ENCODE measurements around the gene CRHBP. TPM values are rescaled to one million over a fixed set of nuclear protein-coding genes. Genes with fewer than 3 reads are reported as not detected.

CRHBP gene
- total RNA-seq, 2 donors from 2014 or later: 0.26 to 0.66 TPM

DNA sequence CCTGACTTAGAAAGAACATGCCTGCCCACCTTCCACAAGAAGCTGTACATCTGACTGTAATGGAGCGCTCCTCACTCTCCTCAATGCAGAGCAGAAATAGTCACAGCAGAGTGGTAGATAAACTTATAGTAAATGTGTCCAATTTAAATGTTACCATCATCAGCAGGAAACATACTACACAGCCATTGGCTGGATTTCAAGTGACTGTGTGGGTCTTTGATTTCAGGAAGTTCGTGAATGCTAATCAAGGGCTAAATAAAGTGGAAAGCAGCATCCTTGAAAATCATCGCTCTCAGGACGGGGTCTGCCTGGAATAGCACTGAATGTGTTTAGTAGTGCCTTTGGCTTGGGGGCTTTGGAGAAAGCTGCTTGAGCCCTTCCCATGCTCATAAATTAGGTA is 32.4 kb upstream of the CRHBP start:
- 62 to 73% methylated on average over 4 of the region's 4 CpGs for WGBS, 2 donors
- H3K4me3 ChIP-seq: no peak overlapping the region
- no peaks in the 10 kb centered on the region for H3K9me3 ChIP-seq
- ATAC-seq (no peak), DNase-seq (no peak)
- intact Hi-C loops (cut with DNase I): no loop called here
- H3K27ac ChIP-seq: no peak overlapping the region
- no peaks in the 10 kb centered on the region for H3K4me1 ChIP-seq
- H3K27me3 ChIP-seq: no peaks in the 10 kb centered on the region
- no peaks in the 10 kb centered on the region for H3K36me3 ChIP-seq (replicated peaks in 1 of 2; ENCODE audit: insufficient read depth in 1 of 2, low read depth in 2 of 2)
- TF ChIP-seq POLR2A (IDR thresholded peaks at IDR 0.05): no peak
- TF ChIP-seq, protein P1, sequence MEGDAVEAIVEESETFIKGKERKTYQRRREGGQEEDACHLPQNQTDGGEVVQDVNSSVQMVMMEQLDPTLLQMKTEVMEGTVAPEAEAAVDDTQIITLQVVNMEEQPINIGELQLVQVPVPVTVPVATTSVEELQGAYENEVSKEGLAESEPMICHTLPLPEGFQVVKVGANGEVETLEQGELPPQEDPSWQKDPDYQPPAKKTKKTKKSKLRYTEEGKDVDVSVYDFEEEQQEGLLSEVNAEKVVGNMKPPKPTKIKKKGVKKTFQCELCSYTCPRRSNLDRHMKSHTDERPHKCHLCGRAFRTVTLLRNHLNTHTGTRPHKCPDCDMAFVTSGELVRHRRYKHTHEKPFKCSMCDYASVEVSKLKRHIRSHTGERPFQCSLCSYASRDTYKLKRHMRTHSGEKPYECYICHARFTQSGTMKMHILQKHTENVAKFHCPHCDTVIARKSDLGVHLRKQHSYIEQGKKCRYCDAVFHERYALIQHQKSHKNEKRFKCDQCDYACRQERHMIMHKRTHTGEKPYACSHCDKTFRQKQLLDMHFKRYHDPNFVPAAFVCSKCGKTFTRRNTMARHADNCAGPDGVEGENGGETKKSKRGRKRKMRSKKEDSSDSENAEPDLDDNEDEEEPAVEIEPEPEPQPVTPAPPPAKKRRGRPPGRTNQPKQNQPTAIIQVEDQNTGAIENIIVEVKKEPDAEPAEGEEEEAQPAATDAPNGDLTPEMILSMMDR (IDR thresholded peaks at IDR 0.05): no peak

DNA sequence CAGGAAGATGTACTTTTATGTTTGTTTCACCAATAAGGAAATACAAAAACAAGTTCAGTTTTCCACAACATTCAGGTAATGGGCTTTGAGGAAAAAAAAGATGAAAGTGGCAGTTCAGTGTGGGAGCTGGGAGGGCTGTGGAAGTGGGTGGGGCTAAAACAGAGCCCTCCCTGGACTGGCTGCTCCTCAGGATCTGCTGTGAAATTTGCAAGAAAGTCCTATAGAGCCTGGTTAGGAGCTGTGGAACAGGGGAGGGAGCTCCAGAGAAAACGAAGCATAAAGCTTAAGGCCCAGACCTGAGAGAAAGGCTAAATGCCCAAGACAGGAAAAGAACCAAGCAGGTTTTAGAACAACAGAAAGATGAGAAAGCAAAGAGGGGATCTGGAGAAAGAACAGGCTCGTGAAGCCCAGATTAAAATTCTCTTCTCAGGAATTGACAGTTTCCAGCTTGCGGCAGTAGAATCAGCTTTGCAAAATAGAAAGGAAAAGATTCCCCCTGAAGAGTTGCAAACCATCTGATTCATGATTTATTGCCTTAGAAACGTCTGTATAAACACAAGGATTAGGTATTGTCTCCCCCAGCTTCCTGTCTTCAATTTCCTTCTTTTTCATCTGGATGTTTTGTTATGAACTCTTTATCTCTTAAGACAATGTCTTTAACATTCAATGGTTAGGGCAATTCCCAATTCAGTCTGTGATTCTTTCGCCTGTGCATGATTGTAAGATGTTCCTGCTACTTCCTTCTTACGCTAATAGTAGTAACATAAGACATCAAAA is 26.3 kb upstream of the CRHBP start:
- DNase-seq: no peak
- Histone ChIP-seq H3K36me3 (replicated peaks in 1 of 2; ENCODE audit: insufficient read depth in 1 of 2, low read depth in 2 of 2) (no peaks in the 10 kb centered on the region), H3K4me3 (no peak overlapping the region), H3K4me1 (no peaks in the 10 kb centered on the region), H3K27ac (no peak overlapping the region), H3K9me3 (no peaks in the 10 kb centered on the region), H3K27me3 (no peaks in the 10 kb centered on the region)
- WGBS, 2 donors: 57 to 58% methylated on average over 6 of the region's 6 CpGs
- TF ChIP-seq, protein P1 (IDR thresholded peaks at IDR 0.05): no peak
- TF ChIP-seq POLR2A (IDR thresholded peaks at IDR 0.05): no peak
- intact Hi-C loops (cut with DNase I): no loop called here
- no peak for ATAC-seq

DNA sequence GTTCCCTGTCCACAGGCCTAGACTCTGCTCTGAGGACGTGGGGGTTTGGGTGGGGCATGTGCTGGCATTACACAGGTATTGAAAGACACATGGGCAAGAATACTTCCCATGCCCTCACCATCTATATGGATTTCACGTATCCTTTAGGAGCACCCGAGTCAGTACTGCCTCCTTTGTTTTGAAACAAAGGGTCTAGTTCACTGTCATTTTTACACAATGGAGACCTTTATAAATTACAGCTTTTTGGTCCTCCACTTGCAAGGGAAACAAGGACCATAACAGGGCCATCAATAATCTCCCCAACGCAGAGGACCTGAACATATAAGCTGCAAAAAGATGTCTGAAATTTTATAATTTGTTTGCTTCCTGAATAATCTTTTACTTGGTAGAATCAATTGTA is 24.9 kb upstream of the CRHBP start:
- intact Hi-C loops (cut with DNase I): no loop called here
- Histone ChIP-seq H3K4me3 (no peak overlapping the region), H3K9me3 (no peaks in the 10 kb centered on the region), H3K27me3 (no peaks in the 10 kb centered on the region), H3K36me3 (replicated peaks in 1 of 2; ENCODE audit: insufficient read depth in 1 of 2, low read depth in 2 of 2) (no peaks in the 10 kb centered on the region), H3K4me1 (no peaks in the 10 kb centered on the region), H3K27ac (no peak overlapping the region)
- WGBS, 2 donors: 64 to 69% methylated on average over 4 of the region's 4 CpGs
- no peak for DNase-seq
- no peak for ATAC-seq
- no peak for TF ChIP-seq POLR2A (IDR thresholded peaks at IDR 0.05)
- TF ChIP-seq, protein P1 (IDR thresholded peaks at IDR 0.05): no peak

DNA sequence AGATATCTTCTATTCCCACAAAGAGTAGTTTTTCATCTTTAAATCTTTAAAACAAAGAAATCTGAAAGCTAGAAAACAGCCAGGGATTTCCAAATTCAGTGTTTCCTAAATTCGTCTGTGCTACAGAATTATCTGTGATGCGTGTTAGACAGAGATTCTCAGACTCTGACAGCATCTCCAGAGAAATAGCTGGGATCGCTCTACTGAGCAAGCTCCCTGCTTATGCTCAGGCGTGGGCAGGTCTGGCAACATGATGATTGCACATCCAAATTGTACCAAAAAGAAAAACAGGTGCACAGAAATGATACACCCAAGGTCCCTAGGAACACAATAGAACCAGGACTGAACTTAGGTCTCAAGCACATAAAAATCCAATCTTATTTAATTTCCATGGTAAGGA is 22.8 kb upstream of the CRHBP start:
- 61 to 67% methylated on average over 4 of the region's 4 CpGs for WGBS, 2 donors
- no peak overlapping the region for H3K4me3 ChIP-seq
- ATAC-seq (no peak), DNase-seq (no peak)
- no peaks in the 10 kb centered on the region for H3K9me3 ChIP-seq
- H3K27me3 ChIP-seq: no peaks in the 10 kb centered on the region
- TF ChIP-seq, protein P1 (IDR thresholded peaks at IDR 0.05): no peak
- TF ChIP-seq POLR2A (IDR thresholded peaks at IDR 0.05): no peak
- intact Hi-C loops (cut with DNase I): no loop called here
- no peaks in the 10 kb centered on the region for H3K36me3 ChIP-seq (replicated peaks in 1 of 2; ENCODE audit: insufficient read depth in 1 of 2, low read depth in 2 of 2)
- no peak overlapping the region for H3K27ac ChIP-seq
- H3K4me1 ChIP-seq: no peaks in the 10 kb centered on the region

DNA sequence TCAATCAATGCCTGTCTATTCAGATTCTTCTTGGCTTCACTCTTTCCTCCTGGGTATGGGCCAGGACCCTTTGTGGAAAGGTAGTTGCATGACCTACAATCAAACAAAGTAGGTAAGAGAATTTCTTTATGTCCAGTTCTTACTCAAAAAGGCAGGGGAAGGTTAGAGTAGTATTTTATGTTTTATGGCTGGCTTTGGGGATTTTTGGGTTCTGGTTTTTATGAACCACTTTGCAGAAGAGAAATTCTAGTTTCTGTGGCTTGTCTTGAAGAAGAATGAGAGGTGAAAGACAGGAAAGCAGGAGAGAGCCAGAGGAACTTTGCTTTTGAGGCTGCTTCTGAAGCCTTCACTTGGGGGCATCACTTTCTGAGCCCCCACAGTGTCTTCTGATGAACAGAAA is 14.7 kb upstream of the CRHBP start:
- Histone ChIP-seq H3K27me3 (no peaks in the 10 kb centered on the region), H3K27ac (no peak overlapping the region), H3K4me1 (no peaks in the 10 kb centered on the region), H3K9me3 (no peaks in the 10 kb centered on the region), H3K4me3 (no peak overlapping the region), H3K36me3 (replicated peaks in 1 of 2; ENCODE audit: insufficient read depth in 1 of 2, low read depth in 2 of 2) (no peaks in the 10 kb centered on the region)
- DNase-seq (no peak), ATAC-seq (no peak)
- intact Hi-C loops (cut with DNase I): no loop called here
- TF ChIP-seq, protein P1 (IDR thresholded peaks at IDR 0.05): no peak
- TF ChIP-seq POLR2A (IDR thresholded peaks at IDR 0.05): no peak

All from body of pancreas (tissue), 4 donors.